H9 (cell line): Measurements from ENCODE around the gene TEX22. TPM values are rescaled to one million over a fixed set of nuclear protein-coding genes. Genes with fewer than 3 reads are reported as not detected.
A peak's percentile ranks its signal among the peaks of the same experiment; 100 is the strongest.

Experiments
- DNase-seq: peaks from one replicate; pipeline ENCODE4 v3.0.0-alpha.2; 2017
- H2AFZ ChIP-seq: one replicate; pipeline ENCODE4 v1.6.1; 2013; ENCODE audit warnings: mild to moderate bottlenecking, low read length, control low read depth, moderate library complexity
- H2AK5ac ChIP-seq: 2 replicates; pipeline ENCODE4 v1.6.1; 2013; ENCODE audit warnings: low read length, control low read depth, mixed read lengths; ENCODE audit not compliant: insufficient read length
- H2BK120ac ChIP-seq: one replicate; pipeline ENCODE4 v1.6.1; 2013; ENCODE audit warnings: low read depth, mild to moderate bottlenecking, low read length, control low read depth, inconsistent platforms; ENCODE audit not compliant: poor library complexity, severe bottlenecking
- H2BK12ac ChIP-seq: 2 replicates; pipeline ENCODE4 v1.6.1; 2013; ENCODE audit warnings: low read length, control low read depth, mixed read lengths, low read depth; ENCODE audit not compliant: insufficient read length
- H2BK15ac ChIP-seq: 2 replicates; pipeline ENCODE4 v1.6.1; 2013; ENCODE audit warnings: low read depth, low read length, control low read depth
- H2BK20ac ChIP-seq: one replicate; pipeline ENCODE4 v1.6.1; 2013; ENCODE audit warnings: low read depth, mild to moderate bottlenecking, low read length, control low read depth, inconsistent platforms; ENCODE audit not compliant: poor library complexity, severe bottlenecking
- H2BK5ac ChIP-seq: 2 replicates; pipeline ENCODE4 v1.6.1; 2013; ENCODE audit warnings: low read length, control low read depth, mixed read lengths; ENCODE audit not compliant: insufficient read length
- H3K14ac ChIP-seq: 2 replicates; pipeline ENCODE4 v1.6.1; 2013; ENCODE audit warnings: low read length, control low read depth; ENCODE audit not compliant: insufficient read depth
- H3K18ac ChIP-seq: 2 replicates; pipeline ENCODE4 v1.6.1; 2013; ENCODE audit warnings: low read depth, mild to moderate bottlenecking, mixed read lengths, low read length, control low read depth; ENCODE audit not compliant: insufficient read length
- H3K23ac ChIP-seq: 2 replicates; pipeline ENCODE4 v1.6.1; 2013; ENCODE audit warnings: low read length, control low read depth, mixed read lengths, low read depth; ENCODE audit not compliant: insufficient read length
- H3K23me2 ChIP-seq: 2 replicates; pipeline ENCODE4 v1.6.1; 2013; ENCODE audit warnings: low read depth, mild to moderate bottlenecking, mixed read lengths, low read length, control low read depth; ENCODE audit not compliant: insufficient read length, poor library complexity, severe bottlenecking
- H3K27ac ChIP-seq: 2 replicates; pipeline ENCODE4 v1.5.1; 2013; ENCODE audit warnings: low read length, control low read depth, mixed read lengths, low read depth; ENCODE audit not compliant: insufficient read length
- H3K27me3 ChIP-seq: 2 replicates; pipeline ENCODE4 v1.6.1; 2013; ENCODE audit warnings: low read length, control low read depth, inconsistent platforms; ENCODE audit not compliant: insufficient read depth
- H3K4ac ChIP-seq: 2 replicates; pipeline ENCODE4 v1.6.1; 2013; ENCODE audit warnings: low read depth, mild to moderate bottlenecking, control low read depth, inconsistent platforms, low read length, moderate library complexity
- H3K4me1 ChIP-seq: 2 replicates; pipeline ENCODE4 v1.6.1; 2013; ENCODE audit warnings: low read length, control low read depth, inconsistent platforms; ENCODE audit not compliant: insufficient read depth
- H3K4me2 ChIP-seq: 2 replicates; pipeline ENCODE4 v1.6.1; 2013; ENCODE audit warnings: low read length, control low read depth, mixed read lengths; ENCODE audit not compliant: insufficient read length, insufficient read depth
- H3K56ac ChIP-seq: 2 replicates; pipeline ENCODE4 v1.6.1; 2013; ENCODE audit warnings: low read depth, mild to moderate bottlenecking, mixed read lengths, low read length, control low read depth; ENCODE audit not compliant: insufficient read length
- H3K79me1 ChIP-seq: 2 replicates; pipeline ENCODE4 v1.6.1; 2013; ENCODE audit warnings: low read depth, mild to moderate bottlenecking, moderate library complexity, low read length, control low read depth, inconsistent platforms; ENCODE audit not compliant: insufficient read depth, poor library complexity, severe bottlenecking
- H3K79me2 ChIP-seq: 2 replicates; pipeline ENCODE4 v1.6.1; 2013; ENCODE audit warnings: low read length, control low read depth, inconsistent platforms; ENCODE audit not compliant: insufficient read depth
- H3K9ac ChIP-seq: 2 replicates; pipeline ENCODE4 v1.6.1; 2013; ENCODE audit warnings: low read length, control low read depth, mixed read lengths; ENCODE audit not compliant: insufficient read length; ENCODE audit errors: extremely low read depth
- H3K9me3 ChIP-seq: one replicate; pipeline ENCODE4 v1.6.1; 2013; ENCODE audit warnings: low read depth, low read length, inconsistent platforms; ENCODE audit not compliant: control insufficient read depth
- H3T11ph ChIP-seq: one replicate; pipeline ENCODE4 v1.6.1; 2013; ENCODE audit warnings: mild to moderate bottlenecking, low read length, control low read depth, inconsistent platforms
- H4K20me1 ChIP-seq: one replicate; pipeline ENCODE4 v1.6.1; 2013; ENCODE audit not compliant: control insufficient read depth, insufficient read length, insufficient read depth
- H4K5ac ChIP-seq: 2 replicates; pipeline ENCODE4 v1.6.1; 2013; ENCODE audit warnings: low read depth, mild to moderate bottlenecking, mixed read lengths, low read length, control low read depth; ENCODE audit not compliant: insufficient read length
- H4K8ac ChIP-seq: replicated peaks from 2 replicates; pipeline ENCODE4 v1.6.1; 2013; ENCODE audit warnings: low read length, control low read depth, mixed read lengths, low read depth; ENCODE audit not compliant: insufficient read length
- H4K91ac ChIP-seq: 2 replicates; pipeline ENCODE4 v1.6.1; 2013; ENCODE audit warnings: low read depth, mild to moderate bottlenecking, moderate library complexity, mixed read lengths, low read length, control low read depth; ENCODE audit not compliant: insufficient read length
- H3K27ac Mint-ChIP-seq, 3 experiments: 2 replicates in 2 of 3; 3 replicates in 1 of 3; pipeline ENCODE4 v1.8.0; 2020 to 2021; ENCODE audit warnings: mixed read lengths in 3 of 3, mild to moderate bottlenecking in 1 of 3, moderate library complexity in 1 of 3
- H3K27me3 Mint-ChIP-seq: 2 replicates; pipeline ENCODE4 v1.8.0; 2021; ENCODE audit warnings: low read depth, mild to moderate bottlenecking, moderate library complexity, mixed read lengths
- H3K36me3 Mint-ChIP-seq, 3 experiments: 2 replicates in 2 of 3; 3 replicates in 1 of 3; pipeline ENCODE4 v1.8.0; 2020 to 2021; ENCODE audit warnings: low read depth in 3 of 3, mixed read lengths in 3 of 3; ENCODE audit not compliant: insufficient read depth in 1 of 3
- H3K4me1 Mint-ChIP-seq, 2 experiments: 2 replicates each; pipeline ENCODE4 v1.8.0; 2020; ENCODE audit warnings: mixed read lengths in 2 of 2
- H3K4me3 Mint-ChIP-seq, 2 experiments: 2 replicates in 1 of 2; 3 replicates in 1 of 2; pipeline ENCODE4 v1.8.0; 2020 to 2021; ENCODE audit warnings: mild to moderate bottlenecking in 2 of 2, mixed read lengths in 2 of 2, moderate library complexity in 1 of 2
- H3K9me3 Mint-ChIP-seq, 2 experiments: 2 replicates in 1 of 2; 3 replicates in 1 of 2; pipeline ENCODE4 v1.8.0; 2020; ENCODE audit warnings: mild to moderate bottlenecking in 2 of 2, mixed read lengths in 2 of 2, moderate library complexity in 1 of 2
- WGBS: extraction: QIAGEN DNeasy Blood & Tissue Kit; methylation state at CpG from one replicate; pipeline ENCODE4 v1.1.7; 2013; ENCODE audit warnings: missing lambda C conversion rate, low lambda C conversion rate, mixed read lengths; ENCODE audit not compliant: insufficient read length; ENCODE audit errors: extremely low coverage; 5-methylcytosine and 5-hydroxymethylcytosine counted together
- total RNA-seq: library from RNA; stranded (reverse); gene quantifications from 2 replicates; pipeline ENCODE4 v1.2.1, GENCODE V29; 2021
- TF ChIP-seq, protein P1 (sequence below): fragments of 200-600 bp; sonication (generic); conservative IDR thresholded peaks from 3 replicates; pipeline ENCODE4 v1.8.0; 2021; ENCODE audit warnings: antibody characterized with exemption, mild to moderate bottlenecking

Gene TEX22
- total RNA-seq, 1 experiment from 2014 or later = 0.83 TPM

DNA sequence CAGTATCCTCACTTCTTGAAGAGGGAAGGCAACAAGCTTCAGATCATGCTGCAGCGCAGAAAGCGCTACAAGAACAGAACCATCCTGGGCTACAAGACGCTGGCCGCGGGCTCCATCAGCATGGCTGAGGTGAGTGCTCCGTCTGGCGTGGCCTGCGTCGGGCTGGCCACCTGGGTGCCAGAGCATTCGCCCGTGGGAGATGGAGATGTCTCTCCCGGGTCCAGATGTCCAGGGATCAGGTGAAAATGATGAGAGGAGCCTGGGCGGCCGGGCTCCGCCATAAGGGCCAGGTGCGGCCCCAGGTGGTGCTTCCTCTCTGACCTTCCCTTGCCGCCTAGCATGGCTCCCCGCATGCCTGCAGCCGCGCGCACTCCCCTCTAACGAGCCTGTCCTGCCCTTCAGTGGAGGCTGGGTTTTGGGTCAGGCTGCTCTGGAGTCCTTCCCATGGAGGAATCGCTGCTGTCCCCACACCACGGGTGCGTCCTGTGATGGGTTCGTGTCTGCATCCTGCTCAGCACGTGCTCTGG, 43.2 kb upstream of the TEX22 start:
- Histone ChIP-seq H3K9me3 (no peaks in the 10 kb centered on the region), H4K5ac (no peak overlapping the region), H3K23ac (no peak overlapping the region), H2AFZ (no peak overlapping the region), H4K91ac (no peak overlapping the region), H3K56ac (no peak overlapping the region), H3T11ph (no peak overlapping the region), H2BK5ac (no peak overlapping the region), H2BK15ac (no peak overlapping the region), H4K20me1 (peaks cover 4% of the 10 kb centered on the region), H2BK20ac (no peak overlapping the region), H3K14ac (no peak overlapping the region), H2BK120ac (no peak overlapping the region), H3K23me2 (no peaks in the 10 kb centered on the region), H3K9ac (no peak overlapping the region), H3K4ac (no peak overlapping the region), H3K27me3 (no peaks in the 10 kb centered on the region), H3K4me2 (no peak overlapping the region), H4K8ac (no peak overlapping the region), H2AK5ac (no peak overlapping the region), H3K27ac (no peak overlapping the region), H3K79me1 (no peaks in the 10 kb centered on the region), H3K79me2 (no peaks in the 10 kb centered on the region), H3K4me1 (no peaks in the 10 kb centered on the region), H2BK12ac (no peak overlapping the region), H3K18ac (no peak overlapping the region)
- TF ChIP-seq, protein P1, sequence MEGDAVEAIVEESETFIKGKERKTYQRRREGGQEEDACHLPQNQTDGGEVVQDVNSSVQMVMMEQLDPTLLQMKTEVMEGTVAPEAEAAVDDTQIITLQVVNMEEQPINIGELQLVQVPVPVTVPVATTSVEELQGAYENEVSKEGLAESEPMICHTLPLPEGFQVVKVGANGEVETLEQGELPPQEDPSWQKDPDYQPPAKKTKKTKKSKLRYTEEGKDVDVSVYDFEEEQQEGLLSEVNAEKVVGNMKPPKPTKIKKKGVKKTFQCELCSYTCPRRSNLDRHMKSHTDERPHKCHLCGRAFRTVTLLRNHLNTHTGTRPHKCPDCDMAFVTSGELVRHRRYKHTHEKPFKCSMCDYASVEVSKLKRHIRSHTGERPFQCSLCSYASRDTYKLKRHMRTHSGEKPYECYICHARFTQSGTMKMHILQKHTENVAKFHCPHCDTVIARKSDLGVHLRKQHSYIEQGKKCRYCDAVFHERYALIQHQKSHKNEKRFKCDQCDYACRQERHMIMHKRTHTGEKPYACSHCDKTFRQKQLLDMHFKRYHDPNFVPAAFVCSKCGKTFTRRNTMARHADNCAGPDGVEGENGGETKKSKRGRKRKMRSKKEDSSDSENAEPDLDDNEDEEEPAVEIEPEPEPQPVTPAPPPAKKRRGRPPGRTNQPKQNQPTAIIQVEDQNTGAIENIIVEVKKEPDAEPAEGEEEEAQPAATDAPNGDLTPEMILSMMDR = no peak
- Mint-ChIP-seq H3K9me3 (no peaks in the 10 kb centered on the region), H3K36me3 (peaks cover 1 to 12% (median 5%) of the 10 kb centered on the region in 3 experiments; a peak in 5 of 7 replicates), H3K4me1 (peaks cover 12 to 17% of the 10 kb centered on the region in 2 experiments), H3K27me3 (no peaks in the 10 kb centered on the region), H3K27ac (peak overlapping the region in 2 of 3 experiments; percentile 53 to 58; a peak in 1 of 7 replicates), H3K4me3 (no peak overlapping the region; a peak in 1 of 5 replicates)
- WGBS = no CpG with 5 or more reads among the region's 27 CpGs
- DNase-seq = no peak
